HepG2 (cell line): ENCODE measurements around the gene VAMP2. TPM values are rescaled to one million over a fixed set of nuclear protein-coding genes. Genes with fewer than 3 reads are reported as not detected.

Source experiments
- ARNTL ChIP-seq: sonication (generic); formaldehyde crosslinking; IDR thresholded peaks from 2 replicates; pipeline ENCODE4 v1.4.0; 2020; ENCODE audit warnings: mild to moderate bottlenecking, missing genetic modification reagents
- KDM2A ChIP-seq: sonication (generic); formaldehyde crosslinking; IDR thresholded peaks from 2 replicates; pipeline ENCODE4 v1.4.0; 2020; ENCODE audit warnings: low read depth, missing genetic modification reagents, borderline replicate concordance
- MBD4 ChIP-seq: IDR thresholded peaks from 2 replicates; pipeline ENCODE4 v1.6.1; 2012; ENCODE audit warnings: low read length, inconsistent platforms, borderline replicate concordance
- MIER3 ChIP-seq: IDR thresholded peaks from 2 replicates; pipeline ENCODE4 v1.6.1; 2016; ENCODE audit warnings: missing compliant biosample characterization, borderline replicate concordance
- MTA3 ChIP-seq: sonication (generic); formaldehyde crosslinking; IDR thresholded peaks from 2 replicates; pipeline ENCODE4 v1.4.0; 2020; ENCODE audit warnings: missing genetic modification reagents
- MYNN ChIP-seq: sonication (generic); formaldehyde crosslinking; IDR thresholded peaks from 2 replicates; pipeline ENCODE4 v1.4.0; 2020; ENCODE audit warnings: mild to moderate bottlenecking, low read depth, missing genetic modification reagents
- PBX2 ChIP-seq: IDR thresholded peaks from 2 replicates; pipeline ENCODE4 v1.6.1; 2016; ENCODE audit warnings: control low read depth
- PHF20 ChIP-seq: sonication (generic); formaldehyde crosslinking; IDR thresholded peaks from 2 replicates; pipeline ENCODE4 v1.5.0; 2020; ENCODE audit warnings: mild to moderate bottlenecking, missing genetic modification reagents
- RARG ChIP-seq: sonication (generic); formaldehyde crosslinking; IDR thresholded peaks from 2 replicates; pipeline ENCODE4 v1.4.0; 2020; ENCODE audit warnings: low read depth, mild to moderate bottlenecking, missing genetic modification reagents
- RBFOX2 ChIP-seq: fragments of 200-400 bp; formaldehyde crosslinking; IDR thresholded peaks from 2 replicates; pipeline ENCODE4 v1.6.1; 2017; ENCODE audit warnings: low read depth, mild to moderate bottlenecking, low read length
- RFXAP ChIP-seq: sonication (generic); formaldehyde crosslinking; IDR thresholded peaks from 2 replicates; pipeline ENCODE4 v1.4.0; 2020; ENCODE audit warnings: missing genetic modification reagents, borderline replicate concordance
- SRF ChIP-seq: IDR thresholded peaks from 2 replicates; pipeline ENCODE4 v1.6.1; 2011; ENCODE audit warnings: mild to moderate bottlenecking, low read depth, low read length, moderate library complexity
- THAP9 ChIP-seq: sonication (generic); formaldehyde crosslinking; IDR thresholded peaks from 2 replicates; pipeline ENCODE4; 2020; ENCODE audit warnings: missing genetic modification reagents, mild to moderate bottlenecking, borderline replicate concordance
- ZMYM3 ChIP-seq: sonication (generic); formaldehyde crosslinking; IDR thresholded peaks from 2 replicates; pipeline ENCODE4 v1.5.1; 2020; ENCODE audit warnings: mild to moderate bottlenecking, missing genetic modification reagents
- ZNF30 ChIP-seq: sonication (generic); formaldehyde crosslinking; IDR thresholded peaks from 2 replicates; pipeline ENCODE4 v1.5.0; 2020; ENCODE audit warnings: mild to moderate bottlenecking, missing genetic modification reagents
- ZNF33B ChIP-seq: sonication (generic); formaldehyde crosslinking; IDR thresholded peaks from 2 replicates; pipeline ENCODE4 v1.5.1; 2020; ENCODE audit warnings: mild to moderate bottlenecking, missing genetic modification reagents
- ZNF354B ChIP-seq: sonication (generic); formaldehyde crosslinking; IDR thresholded peaks from 2 replicates; pipeline ENCODE4 v1.8.0; 2022; ENCODE audit warnings: mild to moderate bottlenecking, missing genetic modification reagents
- ZNF432 ChIP-seq: sonication (generic); formaldehyde crosslinking; IDR thresholded peaks from 2 replicates; pipeline ENCODE4 v1.5.0; 2020; ENCODE audit warnings: missing genetic modification reagents, mild to moderate bottlenecking, borderline replicate concordance
- ZNF597 ChIP-seq: sonication (generic); formaldehyde crosslinking; IDR thresholded peaks from 2 replicates; pipeline ENCODE4 v1.5.0; 2020; ENCODE audit warnings: missing genetic modification reagents
- ZNF75D ChIP-seq: sonication (generic); formaldehyde crosslinking; IDR thresholded peaks from 2 replicates; pipeline ENCODE4 v1.8.1; 2023; ENCODE audit warnings: missing genetic modification reagents, mild to moderate bottlenecking, borderline replicate concordance
- ZNF777 ChIP-seq: sonication (generic); formaldehyde crosslinking; IDR thresholded peaks from 2 replicates; pipeline ENCODE4 v1.4.0; 2020; ENCODE audit warnings: missing genetic modification reagents
- ZSCAN22 ChIP-seq: sonication (generic); formaldehyde crosslinking; IDR thresholded peaks from 2 replicates; pipeline ENCODE4 v1.4.0; 2020; ENCODE audit warnings: mild to moderate bottlenecking, missing genetic modification reagents
- polyA plus RNA-seq, 8 experiments: library from polyadenylated mRNA; depleted of rRNA in 3 of 8; stranded (reverse) in 7 of 8; unstranded in 1 of 8; fragments of >200 nt; fragmentation: Illumina TruSeq in 4 of 8; extraction: Trizol in 4 of 8; gene quantifications; 2 replicates each; pipeline versions ENCODE4 v1.2.1 to v1.2.3, GENCODE V29; 2011 to 2016; ENCODE audit warnings: low read depth in 4 of 8, missing spikeins in 1 of 8, mixed read lengths in 1 of 8; ENCODE audit not compliant: insufficient read depth in 1 of 8
- total RNA-seq, 5 experiments: library from RNA; depleted of rRNA; stranded (reverse); fragments of >200 nt; fragmentation: Illumina TruSeq; extraction: Trizol; gene quantifications; 2 replicates each; pipeline ENCODE4 v1.2.3, GENCODE V29; 2016; ENCODE audit warnings: low read depth in 1 of 5
- TF ChIP-seq, protein P1 (sequence below): sonication (generic); formaldehyde crosslinking; IDR thresholded peaks from 2 replicates; pipeline ENCODE4 v1.4.0; 2020; ENCODE audit warnings: low read depth, mild to moderate bottlenecking, missing genetic modification reagents

VAMP2 gene
- total and polyA plus RNA-seq, 2 of the 13 experiments (the other 11 are each of a cell fraction or from before 2014, with no cell fraction given): 3.9 to 17.2 TPM

- peak; percentile 66 for TF ChIP-seq SRF
- TF ChIP-seq ZNF354B (CRISPR knock-in tag): peak; percentile 95; the same call in 1 of the 2 replicates
- TF ChIP-seq ZNF33B (CRISPR knock-in tag): peak; percentile 68; the same call in 1 of the 2 replicates
- TF ChIP-seq RARG: no peak
- TF ChIP-seq ZMYM3 (CRISPR knock-in tag): peak; percentile 64; the same call in 1 of the 2 replicates
- TF ChIP-seq THAP9: no peak
- no peak for TF ChIP-seq ZNF75D (CRISPR knock-in tag)
- peak; percentile 66; the same call in 1 of the 2 replicates for TF ChIP-seq ZNF777 (CRISPR knock-in tag)
- TF ChIP-seq MIER3 (CRISPR knock-in tag): peak; percentile 98
- TF ChIP-seq, protein P1, sequence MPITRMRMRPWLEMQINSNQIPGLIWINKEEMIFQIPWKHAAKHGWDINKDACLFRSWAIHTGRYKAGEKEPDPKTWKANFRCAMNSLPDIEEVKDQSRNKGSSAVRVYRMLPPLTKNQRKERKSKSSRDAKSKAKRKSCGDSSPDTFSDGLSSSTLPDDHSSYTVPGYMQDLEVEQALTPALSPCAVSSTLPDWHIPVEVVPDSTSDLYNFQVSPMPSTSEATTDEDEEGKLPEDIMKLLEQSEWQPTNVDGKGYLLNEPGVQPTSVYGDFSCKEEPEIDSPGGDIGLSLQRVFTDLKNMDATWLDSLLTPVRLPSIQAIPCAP (CRISPR knock-in tag): no peak
- TF ChIP-seq ZNF30 (CRISPR knock-in tag): no peak
- no peak for TF ChIP-seq ZNF432 (CRISPR knock-in tag)
- no peak for TF ChIP-seq ZSCAN22 (CRISPR knock-in tag)
- peak; percentile 97 for TF ChIP-seq RBFOX2
- no peak for TF ChIP-seq MTA3 (CRISPR knock-in tag)
- peak; percentile 43; the same call in 1 of the 2 replicates for TF ChIP-seq KDM2A (CRISPR knock-in tag)
- TF ChIP-seq PBX2: peak; percentile 37; the same call in 1 of the 2 replicates
- TF ChIP-seq MYNN (CRISPR knock-in tag): peak; percentile 79; the same call in 1 of the 2 replicates
- TF ChIP-seq ARNTL: peak; percentile 55; the same call in 1 of the 2 replicates
- TF ChIP-seq ZNF597 (CRISPR knock-in tag): peak; percentile 98; the same call in 1 of the 2 replicates
- peak; percentile 96 for TF ChIP-seq RFXAP
- peak; percentile 97 for TF ChIP-seq MBD4
- no peak; the same call in 1 of the 2 replicates for TF ChIP-seq PHF20 (CRISPR knock-in tag)
These were observed 10.5 kb upstream of the VAMP2 start (continued) for GRCh38 chr17:8173056-8173870.
